LNCaP clone FGC (cell line): ENCODE results near the gene COL1A2.

Source experiments
- DNase-seq: peaks from one replicate; pipeline ENCODE4 v3.0.0-alpha.2; 2011; ENCODE audit warnings: low read depth
- H3K4me3 ChIP-seq: 2 replicates; pipeline ENCODE4 v1.5.1; 2011; ENCODE audit warnings: mild to moderate bottlenecking, low read depth, low read length, control low read depth
- CTCF ChIP-seq: IDR thresholded peaks from 2 replicates; pipeline ENCODE4 v1.5.1; 2012; ENCODE audit warnings: mild to moderate bottlenecking; ENCODE audit not compliant: control insufficient read depth, insufficient read depth; ENCODE audit errors: extremely low read depth

COL1A2 gene

DNA sequence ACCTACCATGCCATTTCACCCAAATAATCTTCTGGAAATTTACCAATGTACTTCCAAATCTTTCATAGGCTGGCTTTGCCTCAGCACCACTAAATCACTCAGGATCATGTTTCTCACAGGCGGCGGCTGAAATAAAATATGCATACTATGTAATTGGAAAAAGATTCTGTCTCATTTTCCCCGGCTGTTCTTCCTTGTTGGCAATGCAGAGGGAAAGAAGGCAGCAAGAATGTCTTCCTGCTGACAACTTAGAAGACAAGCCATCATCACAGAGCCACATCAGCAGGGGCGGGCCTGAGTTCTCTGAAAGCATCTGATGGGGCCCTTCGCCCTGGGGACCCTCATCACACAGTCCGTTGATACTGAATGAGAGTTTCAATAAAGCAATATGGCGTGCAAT, 39.2 kb upstream of the COL1A2 start:
- no peak for DNase-seq
- H3K4me3 ChIP-seq, result no peak overlapping the region
- no peak for TF ChIP-seq CTCF

- H3K4me3 ChIP-seq, result no peak overlapping the region
- no peak for TF ChIP-seq CTCF
- DNase-seq, result no peak
Measured at GRCh38 chr7:94357076-94357475, 37.6 kb upstream of the COL1A2 start.

DNA sequence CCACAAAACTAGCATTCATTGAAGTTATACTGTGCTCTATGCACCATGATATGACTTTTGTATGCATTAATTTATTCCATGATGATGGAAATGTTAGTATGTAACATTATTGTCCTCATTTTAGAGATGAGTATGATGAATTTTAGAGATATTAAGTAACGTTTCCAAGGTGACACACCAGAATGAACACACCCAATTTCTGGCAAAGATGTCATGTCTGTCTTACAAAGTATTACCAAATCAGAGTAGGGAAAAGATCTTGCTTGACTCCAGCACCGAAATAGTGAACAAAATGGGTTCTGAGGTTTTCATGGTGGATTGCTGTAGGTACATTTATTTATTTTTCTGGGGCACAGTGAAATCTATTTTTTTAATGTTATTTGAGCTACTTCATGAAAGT, 33.8 kb upstream of the COL1A2 start:
- no peak overlapping the region for H3K4me3 ChIP-seq
- no peak for DNase-seq
- TF ChIP-seq CTCF, result no peak

GRCh38 chr7:94362276-94362675, 32.4 kb upstream of the COL1A2 start:
- no peak for DNase-seq
- H3K4me3 ChIP-seq, result no peak overlapping the region
- TF ChIP-seq CTCF, result no peak

DNA sequence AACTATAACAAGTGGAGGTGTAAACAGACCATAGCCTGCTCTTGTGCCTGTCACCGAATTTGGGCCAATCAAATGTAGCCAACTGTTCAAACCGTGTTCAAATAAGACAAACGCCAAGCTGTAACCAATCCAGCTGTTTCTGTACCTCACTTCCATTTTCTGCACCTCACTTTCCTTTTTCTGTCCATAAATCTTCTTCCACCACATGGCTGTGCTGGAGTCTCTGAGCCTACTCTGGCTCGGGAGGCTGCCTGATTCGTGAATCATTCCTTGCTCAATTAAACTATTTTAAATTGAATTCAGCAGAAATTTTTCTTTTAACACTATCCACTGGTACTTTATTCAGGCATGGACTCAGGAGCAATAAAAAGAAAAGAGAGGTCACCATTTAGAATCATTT, 29.9 kb upstream of the COL1A2 start:
- DNase-seq, result no peak
- TF ChIP-seq CTCF, result no peak
- no peak overlapping the region for H3K4me3 ChIP-seq

GRCh38 chr7:94366163-94366562, 28.5 kb upstream of the COL1A2 start:
- H3K4me3 ChIP-seq, result no peak overlapping the region
- TF ChIP-seq CTCF, result no peak
- no peak for DNase-seq

- no peak for DNase-seq
- no peak for TF ChIP-seq CTCF
- H3K4me3 ChIP-seq, result no peak overlapping the region
Measured at GRCh38 chr7:94366832-94367231, 27.9 kb upstream of the COL1A2 start.
